ENCODE data around the gene INO80D. TPM values are rescaled to one million over a fixed set of nuclear protein-coding genes. Genes with fewer than 3 reads are reported as not detected.

INO80D gene
- total and polyA plus RNA-seq, 5 donors: 2.7 to 16.4 (median 13.5) TPM

- no peaks in the 10 kb centered on the region for H3K9me3 ChIP-seq (ENCODE audit: control insufficient read depth, low read length)
- no peak for DNase-seq
- H3K27me3 ChIP-seq (ENCODE audit: control insufficient read depth, insufficient read depth): no peaks in the 10 kb centered on the region
- WGBS: 74% methylated on average over 11 of the region's 11 CpGs
- H3K4me3 ChIP-seq (ENCODE audit: low read length): no peak overlapping the region
- H3K27ac ChIP-seq (ENCODE audit: low read length): no peak overlapping the region
- H3K4me1 ChIP-seq (ENCODE audit: control insufficient read depth, insufficient read depth, low read length): no peaks in the 10 kb centered on the region
- peak in 1 of 2 donors; percentile 14 for ATAC-seq
- intact Hi-C loops (cut with DNase I): no loop called here
Observed at GRCh38 chr2:205957452-205958154, 128.4 kb downstream of the INO80D start.

GRCh38 chr2:205954707-205955106, 131.3 kb downstream of the INO80D start:
- Histone ChIP-seq H3K27ac (ENCODE audit: low read length) (no peak overlapping the region), H3K9me3 (ENCODE audit: control insufficient read depth, low read length) (no peaks in the 10 kb centered on the region), H3K4me1 (ENCODE audit: control insufficient read depth, insufficient read depth, low read length) (no peaks in the 10 kb centered on the region), H3K4me3 (ENCODE audit: low read length) (no peak overlapping the region), H3K27me3 (ENCODE audit: control insufficient read depth, insufficient read depth) (no peaks in the 10 kb centered on the region)
- 67% methylated on average over 5 of the region's 5 CpGs for WGBS
- DNase-seq (no peak), ATAC-seq (no peak)
- intact Hi-C loops (cut with DNase I): no loop called here

GRCh38 chr2:205952282-205952681, 133.7 kb downstream of the INO80D start:
- 76% methylated on average over 2 of the region's 2 CpGs for WGBS
- H3K27me3 ChIP-seq (ENCODE audit: control insufficient read depth, insufficient read depth): no peaks in the 10 kb centered on the region
- no peaks in the 10 kb centered on the region for H3K9me3 ChIP-seq (ENCODE audit: control insufficient read depth, low read length)
- H3K4me1 ChIP-seq (ENCODE audit: control insufficient read depth, insufficient read depth, low read length): no peaks in the 10 kb centered on the region
- no peak for ATAC-seq
- no peak overlapping the region for H3K27ac ChIP-seq (ENCODE audit: low read length)
- no peak for DNase-seq
- intact Hi-C loops (cut with DNase I): no loop called here
- H3K4me3 ChIP-seq (ENCODE audit: low read length): no peak overlapping the region

GRCh38 chr2:205948883-205949282, 137.1 kb downstream of the INO80D start:
- no peaks in the 10 kb centered on the region for H3K27me3 ChIP-seq (ENCODE audit: control insufficient read depth, insufficient read depth)
- no peaks in the 10 kb centered on the region for H3K4me1 ChIP-seq (ENCODE audit: control insufficient read depth, insufficient read depth, low read length)
- no peak overlapping the region for H3K4me3 ChIP-seq (ENCODE audit: low read length)
- no peak overlapping the region for H3K27ac ChIP-seq (ENCODE audit: low read length)
- intact Hi-C loops (cut with DNase I): no loop called here
- no peak for DNase-seq
- ATAC-seq: no peak
- 81% methylated on average over 7 of the region's 7 CpGs for whole genome bisulfite sequencing
- no peaks in the 10 kb centered on the region for H3K9me3 ChIP-seq (ENCODE audit: control insufficient read depth, low read length)

GRCh38 chr2:205948496-205948837, 137.5 kb downstream of the INO80D start:
- no peak overlapping the region for H3K27ac ChIP-seq (ENCODE audit: low read length)
- H3K27me3 ChIP-seq (ENCODE audit: control insufficient read depth, insufficient read depth): no peaks in the 10 kb centered on the region
- 71% methylated on average over 5 of the region's 5 CpGs for WGBS

GRCh38 chr2:205947621-205948495, 138.1 kb downstream of the INO80D start:
- DNase-seq: peak; percentile 72 to 87 (median 87)
- Histone ChIP-seq H3K9me3 (ENCODE audit: control insufficient read depth, low read length) (no peaks in the 10 kb centered on the region), H3K4me1 (ENCODE audit: control insufficient read depth, insufficient read depth, low read length) (no peaks in the 10 kb centered on the region), H3K4me3 (ENCODE audit: low read length) (no peak overlapping the region), H3K27me3 (ENCODE audit: control insufficient read depth, insufficient read depth) (no peaks in the 10 kb centered on the region), H3K27ac (ENCODE audit: low read length) (no peak overlapping the region)
- intact Hi-C loops (cut with DNase I): no loop called here
- whole genome bisulfite sequencing: 17% methylated on average over 15 of the region's 15 CpGs
- peak; percentile 89 to 92 for ATAC-seq

More at GRCh38 chr2:205948496-205948837, 137.5 kb downstream of the INO80D start:
- H3K4me1 ChIP-seq (ENCODE audit: control insufficient read depth, insufficient read depth, low read length): no peaks in the 10 kb centered on the region
- no peak overlapping the region for H3K4me3 ChIP-seq (ENCODE audit: low read length)
- no peaks in the 10 kb centered on the region for H3K9me3 ChIP-seq (ENCODE audit: control insufficient read depth, low read length)
- intact Hi-C loops (cut with DNase I): no loop called here
- ATAC-seq (no peak), DNase-seq (no peak)

- no peak for ATAC-seq
- H3K27me3 ChIP-seq (ENCODE audit: control insufficient read depth, insufficient read depth): no peaks in the 10 kb centered on the region
- H3K4me1 ChIP-seq (ENCODE audit: control insufficient read depth, insufficient read depth, low read length): no peaks in the 10 kb centered on the region
- no peak overlapping the region for H3K4me3 ChIP-seq (ENCODE audit: low read length)
- DNase-seq: no peak
- intact Hi-C loops (cut with DNase I): no loop called here
- no peak overlapping the region for H3K27ac ChIP-seq (ENCODE audit: low read length)
- no peaks in the 10 kb centered on the region for H3K9me3 ChIP-seq (ENCODE audit: control insufficient read depth, low read length)
- 72% methylated on average over 7 of the region's 7 CpGs for WGBS
Observed at GRCh38 chr2:205946226-205946625, 139.7 kb downstream of the INO80D start.

Other genes with a start within 250 kb of the INO80D start
- gene NDUFS1, start 73.3 kb upstream of the INO80D start, total RNA-seq: 100 to 1,000 TPM; 250 to 299 (median 253) TPM
- 132 TPM for gene NDUFS1, start 73.3 kb upstream of the INO80D start, polyA plus RNA-seq
- gene EEF1B2, start 73.7 kb upstream of the INO80D start, total RNA-seq: 100 to 1,000 TPM; 258 to 346 (median 302) TPM
- gene EEF1B2, start 73.7 kb upstream of the INO80D start, polyA plus RNA-seq: 283 TPM
- 10 to 100 TPM; 10.0 to 16.2 (median 11.3) TPM for gene ZDBF2, start 188.5 kb upstream of the INO80D start, total RNA-seq
- gene ZDBF2, start 188.5 kb upstream of the INO80D start, polyA plus RNA-seq: 1.9 TPM

Measured in right cardiac atrium (tissue), 5 donors.